Panc1 (cell line): ENCODE measurements around the gene TMC8. TPM values are rescaled to one million over a fixed set of nuclear protein-coding genes. Genes with fewer than 3 reads are reported as not detected.

Source experiments
- ATAC-seq: fragments of 200-7000 bp; cut with Tn5 transposase; 2 replicates; pipeline ENCODE4 v1.9.1; 2020; ENCODE audit warnings: mild to moderate bottlenecking, moderate library complexity
- BruUV-seq: library from RNA; stranded (reverse); fragments of 400-500 nt; replicated peaks from 2 replicates; lab custom pipeline; 2021; lab: Mats Ljungman, UMichigan
- CTCF ChIA-PET: fragments of 300-600 bp; sonication (Branson Sonifier 250); formaldehyde crosslinking; loops from one replicate; lab custom pipeline; 2022; ENCODE audit warnings: antibody characterized with exemption; lab: Charles Lee
- POLR2A ChIA-PET: fragments of 300-600 bp; sonication (Branson Sonifier 250); formaldehyde crosslinking; loops from one replicate; lab custom pipeline; 2022; ENCODE audit warnings: antibody characterized with exemption; lab: Charles Lee
- DNase-seq: peaks from one replicate; pipeline ENCODE4 v3.0.0-alpha.2; 2010; ENCODE audit warnings: low read depth, low spot score
- H3K27ac ChIP-seq: 2 replicates; pipeline ENCODE4 v1.5.1; 2011; ENCODE audit warnings: mild to moderate bottlenecking, low read length, inconsistent platforms
- H3K27me3 ChIP-seq: fragments of 200-500 bp; sonication (Bioruptor generic); 2 replicates; pipeline ENCODE4 v1.6.0; 2014; ENCODE audit warnings: low read length, inconsistent platforms; ENCODE audit not compliant: control insufficient read depth, insufficient read depth
- H3K36me3 ChIP-seq: fragments of 200-500 bp; sonication (Bioruptor generic); 2 replicates; pipeline ENCODE4 v1.5.1; 2014; ENCODE audit warnings: inconsistent platforms, mild to moderate bottlenecking, low read length, moderate library complexity; ENCODE audit not compliant: control insufficient read depth, insufficient read depth
- H3K4me1 ChIP-seq: 2 replicates; pipeline ENCODE4 v1.5.1; 2011; ENCODE audit warnings: inconsistent platforms, mild to moderate bottlenecking, low read length, moderate library complexity; ENCODE audit not compliant: control insufficient read depth, insufficient read depth
- H3K4me3 ChIP-seq, 2 experiments: 2 replicates each; pipeline ENCODE4 v1.5.1; 2011 to 2012; ENCODE audit warnings: low read depth in 2 of 2, low read length in 2 of 2, mild to moderate bottlenecking in 2 of 2, inconsistent platforms in 1 of 2, moderate library complexity in 1 of 2
- H3K9me3 ChIP-seq: fragments of 200-500 bp; sonication (Bioruptor generic); 2 replicates; pipeline ENCODE4 v1.5.1; 2014; ENCODE audit warnings: low read depth, mild to moderate bottlenecking, inconsistent platforms, low read length, moderate library complexity; ENCODE audit not compliant: control insufficient read depth, insufficient read depth
- CTCF ChIP-seq: fragments of 450-650 bp; IDR thresholded peaks from 2 replicates; pipeline ENCODE4 v1.5.1; 2017; ENCODE audit warnings: mild to moderate bottlenecking
- POLR2AphosphoS5 ChIP-seq: IDR thresholded peaks from 2 replicates; pipeline ENCODE4 v1.6.1; 2012; ENCODE audit warnings: mild to moderate bottlenecking, low read depth, low read length, moderate library complexity
- REST ChIP-seq, 2 experiments: IDR thresholded peaks; 2 replicates each; pipeline ENCODE4 v1.6.1; 2011 to 2012; ENCODE audit warnings: low read depth in 2 of 2, control low read depth in 1 of 2, low read length in 1 of 2, mild to moderate bottlenecking in 1 of 2, moderate library complexity in 1 of 2; ENCODE audit not compliant: insufficient read depth in 1 of 2
- SIN3A ChIP-seq: IDR thresholded peaks from 2 replicates; pipeline ENCODE4 v1.6.1; 2012; ENCODE audit warnings: low read depth, mild to moderate bottlenecking, low read length, moderate library complexity, borderline replicate concordance; ENCODE audit not compliant: insufficient read depth
- TCF7L2 ChIP-seq: IDR thresholded peaks from 2 replicates; pipeline ENCODE4 v1.6.1; 2011; ENCODE audit warnings: mild to moderate bottlenecking, low read depth, low read length, inconsistent platforms
- in situ Hi-C: cut with HindIII; loops from 2 replicates; pipeline ENCODE4 v1.10.0; 2016; ENCODE audit warnings: low sequenced_read_pairs, low pct_unique_long_range_greater_than_20kb
- intact Hi-C: fragments of 100-400 bp; cut with micrococcal nuclease; formaldehyde crosslinking; loops from one replicate; pipeline ENCODE4 v1.10.0; 2022; ENCODE audit not compliant: unreplicated experiment
- total RNA-seq: library from RNA; stranded (reverse); gene quantifications from one replicate; pipeline ENCODE4 v1.2.1, GENCODE V29; 2021; ENCODE audit not compliant: unreplicated experiment

TMC8 gene
- total RNA-seq, 1 experiment from 2014 or later: 1.4 TPM

- ATAC-seq: no peak
- no peak for DNase-seq
- ChIA-PET POLR2A (no interaction called here), CTCF (no interaction called here)
- Histone ChIP-seq H3K36me3 (no peaks in the 10 kb centered on the region), H3K9me3 (no peaks in the 10 kb centered on the region), H3K27ac (no peak overlapping the region), H3K4me1 (peaks cover 14% of the 10 kb centered on the region), H3K4me3 (no peak overlapping the region), H3K27me3 (no peaks in the 10 kb centered on the region)
- BruUV-seq: no TSS peak
- in situ Hi-C loops (no loop called here), intact Hi-C loops (no loop called here)
- TF ChIP-seq SIN3A: no peak
- no peak for TF ChIP-seq POLR2AphosphoS5
- no peak for TF ChIP-seq TCF7L2
- TF ChIP-seq REST (IDR thresholded peaks at IDR 0.05; ENCODE audit: insufficient read depth in 1 of 2, low read depth in 2 of 2, low read length in 1 of 2): no peak
- no peak for TF ChIP-seq CTCF
These were observed 8.8 kb upstream of the TMC8 start for GRCh38 chr17:78121801-78122215.

GRCh38 chr17:78122216-78122930 lies 8.2 kb upstream of the TMC8 start:
- H3K4me1 ChIP-seq: peaks cover 20% of the 10 kb centered on the region
- DNase-seq (no peak), ATAC-seq (no peak)
- in situ Hi-C loops: no loop called here
- intact Hi-C loops: no loop called here
- CTCF ChIA-PET: no interaction called here
- H3K36me3 ChIP-seq: no peaks in the 10 kb centered on the region
- H3K27me3 ChIP-seq: no peaks in the 10 kb centered on the region
- BruUV-seq: no TSS peak
- H3K4me3 ChIP-seq: no peak overlapping the region
- H3K9me3 ChIP-seq: no peaks in the 10 kb centered on the region
- no peak for TF ChIP-seq POLR2AphosphoS5
- TF ChIP-seq TCF7L2: no peak
- TF ChIP-seq REST (IDR thresholded peaks at IDR 0.05; ENCODE audit: insufficient read depth in 1 of 2, low read depth in 2 of 2, low read length in 1 of 2): no peak
- no peak for TF ChIP-seq CTCF
- TF ChIP-seq SIN3A: no peak
- POLR2A ChIA-PET: no interaction called here
- no peak overlapping the region for H3K27ac ChIP-seq
